HepG2 (cell line): ENCODE results near the gene GPATCH8.

Experiments used
- ZKSCAN1 ChIP-seq: fragments of 150-350 bp; IDR thresholded peaks from 2 replicates; pipeline ENCODE4 v1.6.1; 2014; ENCODE audit warnings: low read length
- ZMYM3 ChIP-seq: sonication (generic); formaldehyde crosslinking; IDR thresholded peaks from 2 replicates; pipeline ENCODE4 v1.5.1; 2020; ENCODE audit warnings: mild to moderate bottlenecking, missing genetic modification reagents
- TF ChIP-seq, protein P1 (sequence below): fragments of 450-650 bp; IDR thresholded peaks from 2 replicates; pipeline ENCODE4 v1.6.1; 2017; ENCODE audit warnings: mild to moderate bottlenecking

DNA sequence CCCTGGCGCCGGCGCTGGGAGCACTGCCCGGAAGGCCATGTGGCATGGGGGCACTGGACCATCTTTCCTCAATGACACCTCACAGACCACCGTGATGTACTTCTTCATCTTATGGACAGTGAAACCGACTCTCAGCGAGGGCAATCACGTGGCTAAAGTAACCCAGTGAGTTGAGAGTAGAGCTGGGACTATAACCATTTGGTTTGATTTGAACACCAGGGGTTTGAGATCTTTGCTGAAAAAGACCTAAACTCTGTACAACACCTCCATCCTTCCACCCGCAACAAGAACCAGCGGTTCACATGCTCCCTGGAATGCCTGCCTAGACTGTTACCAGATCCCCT is 117.1 kb downstream of the GPATCH8 start:
- TF ChIP-seq ZMYM3 (CRISPR knock-in tag) (no peak), ZKSCAN1 (no peak)
- TF ChIP-seq, protein P1, sequence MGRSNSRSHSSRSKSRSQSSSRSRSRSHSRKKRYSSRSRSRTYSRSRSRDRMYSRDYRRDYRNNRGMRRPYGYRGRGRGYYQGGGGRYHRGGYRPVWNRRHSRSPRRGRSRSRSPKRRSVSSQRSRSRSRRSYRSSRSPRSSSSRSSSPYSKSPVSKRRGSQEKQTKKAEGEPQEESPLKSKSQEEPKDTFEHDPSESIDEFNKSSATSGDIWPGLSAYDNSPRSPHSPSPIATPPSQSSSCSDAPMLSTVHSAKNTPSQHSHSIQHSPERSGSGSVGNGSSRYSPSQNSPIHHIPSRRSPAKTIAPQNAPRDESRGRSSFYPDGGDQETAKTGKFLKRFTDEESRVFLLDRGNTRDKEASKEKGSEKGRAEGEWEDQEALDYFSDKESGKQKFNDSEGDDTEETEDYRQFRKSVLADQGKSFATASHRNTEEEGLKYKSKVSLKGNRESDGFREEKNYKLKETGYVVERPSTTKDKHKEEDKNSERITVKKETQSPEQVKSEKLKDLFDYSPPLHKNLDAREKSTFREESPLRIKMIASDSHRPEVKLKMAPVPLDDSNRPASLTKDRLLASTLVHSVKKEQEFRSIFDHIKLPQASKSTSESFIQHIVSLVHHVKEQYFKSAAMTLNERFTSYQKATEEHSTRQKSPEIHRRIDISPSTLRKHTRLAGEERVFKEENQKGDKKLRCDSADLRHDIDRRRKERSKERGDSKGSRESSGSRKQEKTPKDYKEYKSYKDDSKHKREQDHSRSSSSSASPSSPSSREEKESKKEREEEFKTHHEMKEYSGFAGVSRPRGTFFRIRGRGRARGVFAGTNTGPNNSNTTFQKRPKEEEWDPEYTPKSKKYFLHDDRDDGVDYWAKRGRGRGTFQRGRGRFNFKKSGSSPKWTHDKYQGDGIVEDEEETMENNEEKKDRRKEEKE: no peak
